NB4 (cell line): ENCODE data around the gene GALNS.

Experiments used
- DNase-seq: peaks from one replicate; pipeline ENCODE4 v3.0.0; 2010; ENCODE audit warnings: low read depth
- H3K4me3 ChIP-seq: one replicate; pipeline ENCODE4 v1.5.1; 2011; ENCODE audit warnings: mild to moderate bottlenecking, low read depth, low read length, moderate library complexity
- MYC ChIP-seq: IDR thresholded peaks from 2 replicates; pipeline ENCODE4 v1.6.1; 2011; ENCODE audit warnings: low read depth, low read length
- POLR2A ChIP-seq: IDR thresholded peaks from 2 replicates; pipeline ENCODE4 v1.6.1; 2011; ENCODE audit warnings: mild to moderate bottlenecking; ENCODE audit not compliant: insufficient read length; ENCODE audit errors: extremely low read depth
- TF ChIP-seq, protein P1 (sequence below): IDR thresholded peaks from 2 replicates; pipeline ENCODE4 v1.6.1; 2011; ENCODE audit warnings: low read depth, low read length
- TF ChIP-seq, protein P2 (sequence below): IDR thresholded peaks from one replicate; pipeline ENCODE4 v1.5.1; 2012; ENCODE audit warnings: low read depth, low read length

Gene GALNS

DNA sequence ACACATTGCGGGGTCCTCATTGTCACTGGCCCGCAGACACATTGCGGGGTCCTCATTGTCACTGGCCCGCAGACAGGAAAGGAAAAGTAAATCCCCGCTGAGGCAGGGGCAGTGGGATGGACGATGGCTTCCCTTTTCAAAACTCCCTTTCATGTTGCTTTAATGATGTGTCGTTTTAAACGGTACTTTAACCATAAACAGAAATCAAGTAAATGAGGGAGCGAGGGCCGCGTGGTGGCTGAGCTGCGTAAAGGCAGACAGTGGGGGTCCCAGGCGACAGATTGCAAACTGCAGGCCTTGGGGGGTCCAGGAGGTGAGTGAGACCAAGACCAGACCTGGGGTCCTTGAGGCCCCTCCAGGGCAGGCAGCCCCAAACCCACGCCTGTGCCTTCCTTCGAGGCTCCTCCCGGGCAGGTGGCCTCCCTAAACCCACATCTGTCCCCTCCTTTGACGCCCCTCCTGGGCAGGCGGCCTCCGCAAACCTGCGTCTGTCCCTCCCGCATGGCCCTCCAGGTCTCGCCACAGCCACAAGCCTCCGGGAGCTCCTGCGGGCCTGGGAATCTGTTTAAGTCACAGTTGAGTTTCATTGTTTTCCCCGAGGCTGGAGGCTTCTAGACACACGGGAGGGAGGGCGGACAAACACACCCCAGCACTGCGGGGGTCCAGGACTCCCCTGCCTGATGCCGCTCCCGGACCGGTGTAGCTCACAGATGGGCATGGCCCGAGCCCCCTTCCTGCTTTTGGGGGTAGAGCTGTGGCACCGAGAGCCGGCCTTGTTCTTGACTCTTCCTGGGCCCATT, 79.1 kb downstream of the GALNS start:
- no peak for DNase-seq
- TF ChIP-seq, protein P1, sequence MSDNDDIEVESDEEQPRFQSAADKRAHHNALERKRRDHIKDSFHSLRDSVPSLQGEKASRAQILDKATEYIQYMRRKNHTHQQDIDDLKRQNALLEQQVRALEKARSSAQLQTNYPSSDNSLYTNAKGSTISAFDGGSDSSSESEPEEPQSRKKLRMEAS: no peak
- TF ChIP-seq, protein P2, sequence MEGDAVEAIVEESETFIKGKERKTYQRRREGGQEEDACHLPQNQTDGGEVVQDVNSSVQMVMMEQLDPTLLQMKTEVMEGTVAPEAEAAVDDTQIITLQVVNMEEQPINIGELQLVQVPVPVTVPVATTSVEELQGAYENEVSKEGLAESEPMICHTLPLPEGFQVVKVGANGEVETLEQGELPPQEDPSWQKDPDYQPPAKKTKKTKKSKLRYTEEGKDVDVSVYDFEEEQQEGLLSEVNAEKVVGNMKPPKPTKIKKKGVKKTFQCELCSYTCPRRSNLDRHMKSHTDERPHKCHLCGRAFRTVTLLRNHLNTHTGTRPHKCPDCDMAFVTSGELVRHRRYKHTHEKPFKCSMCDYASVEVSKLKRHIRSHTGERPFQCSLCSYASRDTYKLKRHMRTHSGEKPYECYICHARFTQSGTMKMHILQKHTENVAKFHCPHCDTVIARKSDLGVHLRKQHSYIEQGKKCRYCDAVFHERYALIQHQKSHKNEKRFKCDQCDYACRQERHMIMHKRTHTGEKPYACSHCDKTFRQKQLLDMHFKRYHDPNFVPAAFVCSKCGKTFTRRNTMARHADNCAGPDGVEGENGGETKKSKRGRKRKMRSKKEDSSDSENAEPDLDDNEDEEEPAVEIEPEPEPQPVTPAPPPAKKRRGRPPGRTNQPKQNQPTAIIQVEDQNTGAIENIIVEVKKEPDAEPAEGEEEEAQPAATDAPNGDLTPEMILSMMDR: no peak
- TF ChIP-seq POLR2A (no peak), MYC (no peak)
- no peak overlapping the region for H3K4me3 ChIP-seq

GRCh38 chr16:88775825-88776224, 80.9 kb downstream of the GALNS start:
- TF ChIP-seq POLR2A: no peak
- TF ChIP-seq, protein P2: no peak
- TF ChIP-seq, protein P1: no peak
- no peak for TF ChIP-seq MYC
- DNase-seq: no peak
- no peak overlapping the region for H3K4me3 ChIP-seq

DNA sequence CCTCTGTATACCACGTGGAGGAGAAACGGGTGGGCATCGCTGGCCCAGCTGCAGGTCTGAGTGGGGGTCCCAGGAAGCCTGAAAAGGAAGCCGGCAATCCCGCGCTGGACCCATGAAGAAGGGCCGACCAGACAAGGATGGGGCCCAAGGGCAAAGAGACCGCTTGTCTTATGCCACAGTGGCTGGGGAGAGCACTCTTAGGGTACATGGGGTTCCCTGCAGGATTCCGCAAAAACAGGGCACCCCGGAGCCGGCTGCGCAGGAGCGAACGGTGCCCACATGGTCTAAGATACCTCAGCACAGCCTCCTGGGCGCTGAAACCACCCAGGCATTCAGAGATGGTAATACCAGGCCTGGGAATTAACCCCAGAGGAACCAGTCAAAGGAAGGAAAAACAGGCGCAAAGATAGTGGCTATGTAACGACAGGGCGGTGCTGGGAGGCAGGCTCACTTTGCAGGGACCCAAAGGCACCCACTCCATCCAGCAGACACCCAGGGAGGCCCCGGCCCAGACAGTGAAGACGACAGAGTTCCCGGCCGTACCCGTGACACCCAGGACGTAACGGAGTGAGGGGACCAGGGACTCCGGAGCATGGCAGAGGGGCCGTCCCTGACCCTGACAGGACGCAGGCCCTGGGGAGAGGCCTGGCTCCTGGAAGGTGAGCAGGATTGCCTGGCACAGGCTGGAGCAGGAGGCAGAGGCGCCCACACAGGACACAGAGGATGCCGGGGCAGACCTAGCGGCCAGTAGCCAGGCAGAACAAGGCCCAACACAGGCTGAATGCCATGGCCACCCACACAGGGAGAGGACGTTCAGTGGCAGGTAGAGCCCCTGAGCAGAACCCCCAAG, 82.0 kb downstream of the GALNS start:
- no peak overlapping the region for H3K4me3 ChIP-seq
- TF ChIP-seq POLR2A (no peak), MYC (no peak)
- TF ChIP-seq, protein P1: no peak
- TF ChIP-seq, protein P2: no peak
- DNase-seq: no peak

- H3K4me3 ChIP-seq: no peak overlapping the region
- DNase-seq: peak; percentile 61
Observed at GRCh38 chr16:88773812-88774291, 82.9 kb downstream of the GALNS start.

More at GRCh38 chr16:88773812-88774291, 82.9 kb downstream of the GALNS start:
- no peak for TF ChIP-seq MYC
- TF ChIP-seq, protein P2: no peak
- TF ChIP-seq, protein P1: no peak
- no peak for TF ChIP-seq POLR2A
